ENCODE data around the gene CHN2.

- no peak for TF ChIP-seq CTCF (IDR thresholded peaks at IDR 0.05)
- no peak for TF ChIP-seq EZH2 (IDR thresholded peaks at IDR 0.05; ENCODE audit: borderline replicate concordance, insufficient read depth, low read depth, low read length, poor library complexity, severe bottlenecking)
Measured at GRCh38 chr7:29447828-29448227, 253.3 kb downstream of the CHN2 start.

Data from B cell (primary cell).